WTC11 (cell line): Measurements from ENCODE around the gene PPP1R3D. TPM values are rescaled to one million over a fixed set of nuclear protein-coding genes. Genes with fewer than 3 reads are reported as not detected.

Source experiments
- ATAC-seq: fragments of 200-7000 bp; cut with Tn5 transposase; 2 replicates; pipeline ENCODE4 v1.10.0; 2021; ENCODE audit warnings: mild to moderate bottlenecking, moderate library complexity
- CTCF ChIA-PET: fragments of 300-600 bp; sonication (Branson Sonifier 250); formaldehyde crosslinking; loops from one replicate; lab custom pipeline; 2021; ENCODE audit warnings: antibody characterized with exemption; lab: Charles Lee
- POLR2A ChIA-PET: fragments of 350-600 bp; sonication (Branson Sonifier 250); formaldehyde crosslinking; loops from one replicate; lab custom pipeline; 2021; ENCODE audit warnings: antibody characterized with exemption; lab: Charles Lee
- DNase-seq: peaks from one replicate; pipeline ENCODE4 v3.0.0; 2021; ENCODE audit warnings: low spot score
- H3K27ac Mint-ChIP-seq: 2 replicates; pipeline ENCODE4 v1.8.0; 2021; ENCODE audit warnings: mixed read lengths
- H3K27me3 Mint-ChIP-seq: 2 replicates; pipeline ENCODE4 v1.8.0; 2021; ENCODE audit warnings: low read depth, mild to moderate bottlenecking, moderate library complexity, mixed read lengths
- H3K36me3 Mint-ChIP-seq: 2 replicates; pipeline ENCODE4 v1.8.0; 2021; ENCODE audit warnings: mixed read lengths
- H3K4me1 Mint-ChIP-seq: 2 replicates; pipeline ENCODE4 v1.8.0; 2022; ENCODE audit warnings: mixed read lengths
- H3K4me3 Mint-ChIP-seq: 2 replicates; pipeline ENCODE4 v1.8.0; 2021; ENCODE audit warnings: mild to moderate bottlenecking, moderate library complexity, mixed read lengths
- H3K9me3 Mint-ChIP-seq: 2 replicates; pipeline ENCODE4 v1.8.0; 2021; ENCODE audit warnings: mixed read lengths
- ATF1 ChIP-seq: sonication (generic); formaldehyde crosslinking; IDR thresholded peaks from 2 replicates; pipeline ENCODE4 v1.8.1; 2023; ENCODE audit warnings: mild to moderate bottlenecking, moderate library complexity, missing genetic modification reagents
- CBFB ChIP-seq: sonication (generic); formaldehyde crosslinking; IDR thresholded peaks from 2 replicates; pipeline ENCODE4 v1.8.1; 2022; ENCODE audit warnings: mild to moderate bottlenecking, low read depth, missing genetic modification reagents
- CDX4 ChIP-seq: fragments of 250-450 bp; sonication (Bioruptor Pico); IDR thresholded peaks from 2 replicates; pipeline ENCODE4 v1.9.0; 2021; ENCODE audit warnings: moderate library complexity, mild to moderate bottlenecking, inconsistent platforms, borderline replicate concordance
- CREB1 ChIP-seq: sonication (generic); formaldehyde crosslinking; IDR thresholded peaks from 2 replicates; pipeline ENCODE4 v1.8.0; 2023; ENCODE audit warnings: mild to moderate bottlenecking, missing genetic modification reagents
- CTCF ChIP-seq: fragments of 200-600 bp; IDR thresholded peaks from 2 replicates; pipeline ENCODE4 v1.8.0; 2022; ENCODE audit warnings: antibody characterized with exemption
- E2F5 ChIP-seq: sonication (generic); formaldehyde crosslinking; IDR thresholded peaks from 2 replicates; pipeline ENCODE4 v1.8.1; 2022; ENCODE audit warnings: mild to moderate bottlenecking, moderate library complexity, missing genetic modification reagents
- GRHL2 ChIP-seq: fragments of 250-450 bp; sonication (Bioruptor Pico); IDR thresholded peaks from 2 replicates; pipeline ENCODE4 v1.8.0; 2022; ENCODE audit warnings: mild to moderate bottlenecking, moderate library complexity; ENCODE audit not compliant: insufficient replicate concordance, severe bottlenecking
- JAZF1 ChIP-seq: fragments of 250-450 bp; sonication (Bioruptor Pico); IDR thresholded peaks from 2 replicates; pipeline ENCODE4 v1.9.0; 2021; ENCODE audit warnings: moderate library complexity, mild to moderate bottlenecking, inconsistent platforms
- NFATC4 ChIP-seq: fragments of 250-450 bp; sonication (Bioruptor Pico); IDR thresholded peaks from 2 replicates; pipeline ENCODE4 v1.9.0; 2021; ENCODE audit warnings: mild to moderate bottlenecking
- NR1H2 ChIP-seq: sonication (generic); formaldehyde crosslinking; IDR thresholded peaks from 2 replicates; pipeline ENCODE4 v1.9.0; 2021; ENCODE audit warnings: mild to moderate bottlenecking, moderate library complexity, missing genetic modification reagents
- PRDM15 ChIP-seq: sonication (generic); formaldehyde crosslinking; IDR thresholded peaks from 2 replicates; pipeline ENCODE4 v1.8.0; 2022; ENCODE audit warnings: missing genetic modification reagents
- PREB ChIP-seq: sonication (generic); formaldehyde crosslinking; IDR thresholded peaks from 2 replicates; pipeline ENCODE4 v1.8.1; 2022; ENCODE audit warnings: mild to moderate bottlenecking, missing genetic modification reagents, moderate library complexity, borderline replicate concordance
- RELA ChIP-seq: sonication (generic); formaldehyde crosslinking; IDR thresholded peaks from 2 replicates; pipeline ENCODE4 v1.8.1; 2022; ENCODE audit warnings: missing genetic modification reagents, mild to moderate bottlenecking, borderline replicate concordance
- SMAD4 ChIP-seq: sonication (generic); formaldehyde crosslinking; IDR thresholded peaks from 2 replicates; pipeline ENCODE4 v1.8.0; 2022; ENCODE audit warnings: mild to moderate bottlenecking, missing genetic modification reagents
- ZNF121 ChIP-seq: sonication (generic); formaldehyde crosslinking; IDR thresholded peaks from 2 replicates; pipeline ENCODE4 v1.8.0; 2023; ENCODE audit warnings: missing genetic modification reagents
- ZNF263 ChIP-seq: sonication (generic); formaldehyde crosslinking; IDR thresholded peaks from 2 replicates; pipeline ENCODE4 v1.8.1; 2022; ENCODE audit warnings: low read depth, mild to moderate bottlenecking, moderate library complexity, missing genetic modification reagents
- ZNF396 ChIP-seq: fragments of 250-450 bp; sonication (Bioruptor Pico); IDR thresholded peaks from 2 replicates; pipeline ENCODE4 v1.8.0; 2021; ENCODE audit warnings: mild to moderate bottlenecking, moderate library complexity, borderline replicate concordance
- total RNA-seq: library from RNA; stranded (reverse); gene quantifications from 3 replicates; pipeline ENCODE4 v1.2.3, GENCODE V29; 2021

The PPP1R3D gene
- total RNA-seq, 1 experiment from 2014 or later, result 2.4 TPM

GRCh38 chr20:59940129-59940955 is at the start of gene PPP1R3D, which contains the start of gene FAM217B (continued):
- TF ChIP-seq RELA (CRISPR knock-in tag) (no peak), E2F5 (CRISPR knock-in tag) (no peak), CTCF (no peak), CREB1 (CRISPR knock-in tag) (0 out of 2 replicates have a peak, but pooled peaks have one; percentile 57), PREB (CRISPR knock-in tag) (peak; percentile 35; the same call in 1 of the 2 replicates), ZNF263 (CRISPR knock-in tag) (no peak), ATF1 (CRISPR knock-in tag) (no peak), ZNF396 (CRISPR knock-in tag) (no peak), GRHL2 (no peak), PRDM15 (CRISPR knock-in tag) (no peak)

GRCh38 chr20:59988141-59988540 is 48.0 kb upstream of the PPP1R3D start:
- H3K4me1 Mint-ChIP-seq, result peaks cover 23% of the 10 kb centered on the region
- no peak for TF ChIP-seq CBFB
- 0 out of 2 replicates have a peak, but pooled peaks have one; percentile 29 for TF ChIP-seq ZNF121 (CRISPR knock-in tag)
- TF ChIP-seq, all 79 proteins: peak for 1
- Mint-ChIP-seq H3K9me3 (peaks cover 5% of the 10 kb centered on the region; the same call in 1 of the 2 replicates), H3K27ac (no peak overlapping the region), H3K36me3 (0 out of 2 replicates have a peak, but pooled peaks cover 3% of the 10 kb centered on the region), H3K27me3 (peaks cover 8% of the 10 kb centered on the region), H3K4me3 (no peak overlapping the region)
- POLR2A ChIA-PET, result no interaction called here
- DNase-seq (no peak), ATAC-seq (no peak)
- CTCF ChIA-PET, result interaction anchor here (1.2 to 1.7 kb wide), 3 partner anchors 22 to 70 kb away, joined by 5 to 7 read pairs (median 7); no protein-coding TSS in a partner anchor

GRCh38 chr20:59987135-59987534 is 47.0 kb upstream of the PPP1R3D start:
- Mint-ChIP-seq H3K4me3 (no peak overlapping the region), H3K27me3 (peaks cover 8% of the 10 kb centered on the region), H3K9me3 (peaks cover 5% of the 10 kb centered on the region; the same call in 1 of the 2 replicates), H3K4me1 (peaks cover 20% of the 10 kb centered on the region), H3K27ac (peak overlapping the region; percentile 68; the same call in 1 of the 2 replicates), H3K36me3 (no peaks in the 10 kb centered on the region)
- POLR2A ChIA-PET, result no interaction called here
- TF ChIP-seq CDX4 (no peak), NFATC4 (CRISPR knock-in tag) (no peak), JAZF1 (CRISPR knock-in tag) (no peak), NR1H2 (CRISPR knock-in tag) (no peak), SMAD4 (no peak)
- CTCF ChIA-PET, result no interaction called here
- ATAC-seq, result no peak
- no peak for DNase-seq
